Adrenal gland (tissue), 12 donors: ENCODE results near the gene LRP1-AS. TPM values are rescaled to one million over a fixed set of nuclear protein-coding genes. Genes with fewer than 3 reads are reported as not detected.
A peak's percentile ranks its signal among the peaks of the same experiment; 100 is the strongest.

Source experiments
- DNase-seq, 7 donors: peaks; one replicate each; pipeline ENCODE4 v3.0.0-alpha.2; 2019 to 2020
- H3K27ac ChIP-seq, 5 donors: fragments of 200-600 bp; sonication (generic) in 4 of 5; 1 replicate in 3 of 5; 2 replicates in 2 of 5; pipeline versions ENCODE4 v1.5.1 to v1.8.0; 2016 to 2020; ENCODE audit warnings: mild to moderate bottlenecking in 1 of 5
- H3K27me3 ChIP-seq: fragments of 200-600 bp; 2 replicates; pipeline ENCODE4 v1.8.0; 2021
- H3K36me3 ChIP-seq, 2 donors: fragments of 200-600 bp; replicated peaks in 1 of 2; 1 replicate in 1 of 2; 2 replicates in 1 of 2; pipeline versions ENCODE4 v1.5.1 to v1.8.0; 2018 to 2022
- H3K4me1 ChIP-seq, 2 donors: fragments of 200-600 bp; replicated peaks in 1 of 2; 1 replicate in 1 of 2; 2 replicates in 1 of 2; pipeline versions ENCODE4 v1.5.1 to v1.8.0; 2018 to 2021
- H3K4me3 ChIP-seq, 4 donors: fragments of 200-600 bp; sonication (generic) in 3 of 4; one replicate each; pipeline ENCODE4 v1.5.1; 2016 to 2018
- H3K9me3 ChIP-seq, 3 donors: fragments of 200-600 bp; sonication (generic) in 1 of 3; replicated peaks in 1 of 3; 1 replicate in 2 of 3; 2 replicates in 1 of 3; pipeline versions ENCODE4 v1.5.1 to v1.8.0; 2016 to 2021
- POLR2A ChIP-seq, 2 donors: fragments of 450-650 bp; IDR thresholded peaks; one replicate each; pipeline ENCODE4 v1.6.1; 2017; ENCODE audit warnings: antibody characterized with exemption in 2 of 2, mild to moderate bottlenecking in 2 of 2, moderate library complexity in 1 of 2
- WGBS, 4 donors: extraction: QIAGEN DNeasy Blood & Tissue Kit in 2 of 4; methylation state at CpG; one replicate each; pipeline versions ENCODE4 v1.1.5 to v1.1.7; 2013 to 2017; 5-methylcytosine and 5-hydroxymethylcytosine counted together
- intact Hi-C, 2 donors: fragments of 100-400 bp; cut with DNase I; formaldehyde crosslinking; loops; one replicate each; pipeline versions ENCODE4 v1.14.1 to v1.15.0; 2022 to 2023
- polyA plus RNA-seq, 3 donors: library from polyadenylated mRNA; stranded (reverse); fragments of 200-250 nt in 2 of 3; fragments of 350-450 nt in 1 of 3; fragmentation: Illumina TruSeq in 1 of 3; extraction: RNeasy Lipid Tissue Mini Kit (QIAGEN cat#74804) in 1 of 3; gene quantifications; one replicate each; pipeline ENCODE4 v1.2.3, GENCODE V29; 2013 to 2014
- total RNA-seq, 9 donors: library from RNA; depleted of rRNA in 4 of 9; stranded (reverse); fragments of >200 nt in 4 of 9; fragments of 120-200 nt in 1 of 9; fragmentation: NEBNext Ultra II Directional in 1 of 9; extraction: Animal tissue kit (Norgen Biotek cat#: 25700) in 1 of 9; gene quantifications; one replicate each; pipeline versions ENCODE4 v1.1.0 to v1.2.4, GENCODE V29; 2013 to 2023
- TF ChIP-seq, protein P1 (sequence below), 6 experiments: fragments of 450-650 bp in 4 of 6; fragments of 200-600 bp in 2 of 6; sonication (generic) in 1 of 6; IDR thresholded peaks; 1 replicate in 5 of 6; 2 replicates in 1 of 6; pipeline versions ENCODE4 v1.5.1 to v1.8.0; 2016 to 2021; ENCODE audit warnings: antibody characterized with exemption in 6 of 6, mild to moderate bottlenecking in 2 of 6, moderate library complexity in 1 of 6
- donor health status: healthy with polysubstance abuse.
- donor health status: Bipolar disorder and iron deficiency.
- donor health status: DM: yes; HTN: yes; CAD: no.
- donor health status: DM: no; HTN: no; CAD: no.
- donor health status: DM: no; HTN: no; CAD: no.
- donor health status: DM: yes; HTN: yes; CAD: no.

The LRP1-AS gene
- total and polyA plus RNA-seq, 12 donors = not detected

DNA sequence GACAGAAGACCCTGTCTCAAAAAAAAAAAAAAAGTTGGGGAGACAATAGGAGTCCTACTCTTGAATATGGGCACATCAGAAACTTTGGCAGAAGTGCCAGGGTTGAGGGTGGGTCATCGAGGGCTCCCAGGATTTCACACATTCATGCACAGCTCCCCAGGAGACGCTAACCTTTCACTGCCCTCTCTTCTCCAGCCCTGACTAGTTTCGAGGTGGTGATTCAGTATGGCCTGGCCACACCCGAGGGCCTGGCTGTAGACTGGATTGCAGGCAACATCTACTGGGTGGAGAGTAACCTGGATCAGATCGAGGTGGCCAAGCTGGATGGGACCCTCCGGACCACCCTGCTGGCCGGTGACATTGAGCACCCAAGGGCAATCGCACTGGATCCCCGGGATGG, 29.4 kb upstream of the LRP1-AS start:
- no peak for DNase-seq
- Histone ChIP-seq H3K9me3 (no peaks in the 10 kb centered on the region), H3K27me3 (no peaks in the 10 kb centered on the region), H3K4me3 (no peak overlapping the region), H3K36me3 (peaks cover 0 to 84% of the 10 kb centered on the region in 2 donors), H3K4me1 (no peaks in the 10 kb centered on the region), H3K27ac (peak overlapping the region in 1 of 5 donors; percentile 1)
- 85 to 93% (median 87%) methylated on average over 7 to 9 of the region's 9 CpGs for WGBS, 4 donors
- TF ChIP-seq POLR2A (IDR thresholded peaks at IDR 0.05) = no peak
- TF ChIP-seq, protein P1, sequence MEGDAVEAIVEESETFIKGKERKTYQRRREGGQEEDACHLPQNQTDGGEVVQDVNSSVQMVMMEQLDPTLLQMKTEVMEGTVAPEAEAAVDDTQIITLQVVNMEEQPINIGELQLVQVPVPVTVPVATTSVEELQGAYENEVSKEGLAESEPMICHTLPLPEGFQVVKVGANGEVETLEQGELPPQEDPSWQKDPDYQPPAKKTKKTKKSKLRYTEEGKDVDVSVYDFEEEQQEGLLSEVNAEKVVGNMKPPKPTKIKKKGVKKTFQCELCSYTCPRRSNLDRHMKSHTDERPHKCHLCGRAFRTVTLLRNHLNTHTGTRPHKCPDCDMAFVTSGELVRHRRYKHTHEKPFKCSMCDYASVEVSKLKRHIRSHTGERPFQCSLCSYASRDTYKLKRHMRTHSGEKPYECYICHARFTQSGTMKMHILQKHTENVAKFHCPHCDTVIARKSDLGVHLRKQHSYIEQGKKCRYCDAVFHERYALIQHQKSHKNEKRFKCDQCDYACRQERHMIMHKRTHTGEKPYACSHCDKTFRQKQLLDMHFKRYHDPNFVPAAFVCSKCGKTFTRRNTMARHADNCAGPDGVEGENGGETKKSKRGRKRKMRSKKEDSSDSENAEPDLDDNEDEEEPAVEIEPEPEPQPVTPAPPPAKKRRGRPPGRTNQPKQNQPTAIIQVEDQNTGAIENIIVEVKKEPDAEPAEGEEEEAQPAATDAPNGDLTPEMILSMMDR (IDR thresholded peaks at IDR 0.05) = no peak
- intact Hi-C loops = loop anchor here in 1 of 2 donors (5.0 kb wide), 1 partner anchor 45 kb away; no protein-coding TSS in a partner anchor

DNA sequence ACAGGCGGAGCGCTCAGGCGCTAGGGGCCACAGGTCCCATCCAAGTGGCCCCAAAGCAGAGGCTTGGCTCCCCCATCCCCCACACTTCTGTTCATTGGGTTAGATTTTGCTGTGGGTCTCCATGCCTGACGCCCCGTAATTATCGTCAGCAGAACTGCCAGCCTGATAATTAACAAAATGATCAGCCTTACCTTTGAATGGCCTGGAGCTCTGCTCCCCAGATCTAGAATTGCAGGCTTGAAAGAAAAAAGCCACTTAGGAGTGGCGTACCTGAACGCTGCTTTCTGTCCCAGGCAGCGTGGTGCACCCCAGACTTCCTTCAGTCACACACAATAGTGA, 28.7 kb upstream of the LRP1-AS start:
- TF ChIP-seq POLR2A (IDR thresholded peaks at IDR 0.05) = no peak
- TF ChIP-seq, protein P1 (IDR thresholded peaks at IDR 0.05) = peak in 1 of 6 experiments; percentile 8
- 85 to 100% (median 90%) methylated on average over 3 to 9 of the region's 9 CpGs for WGBS, 4 donors
- Histone ChIP-seq H3K36me3 (peaks cover 0 to 83% of the 10 kb centered on the region in 2 donors), H3K4me1 (no peaks in the 10 kb centered on the region), H3K27ac (peak overlapping the region in 1 of 5 donors; percentile 8), H3K27me3 (no peaks in the 10 kb centered on the region), H3K9me3 (no peaks in the 10 kb centered on the region), H3K4me3 (no peak overlapping the region)
- no peak for DNase-seq
- intact Hi-C loops = loop anchor here in 1 of 2 donors (5.0 kb wide), 1 partner anchor 44 kb away; no protein-coding TSS in a partner anchor

DNA sequence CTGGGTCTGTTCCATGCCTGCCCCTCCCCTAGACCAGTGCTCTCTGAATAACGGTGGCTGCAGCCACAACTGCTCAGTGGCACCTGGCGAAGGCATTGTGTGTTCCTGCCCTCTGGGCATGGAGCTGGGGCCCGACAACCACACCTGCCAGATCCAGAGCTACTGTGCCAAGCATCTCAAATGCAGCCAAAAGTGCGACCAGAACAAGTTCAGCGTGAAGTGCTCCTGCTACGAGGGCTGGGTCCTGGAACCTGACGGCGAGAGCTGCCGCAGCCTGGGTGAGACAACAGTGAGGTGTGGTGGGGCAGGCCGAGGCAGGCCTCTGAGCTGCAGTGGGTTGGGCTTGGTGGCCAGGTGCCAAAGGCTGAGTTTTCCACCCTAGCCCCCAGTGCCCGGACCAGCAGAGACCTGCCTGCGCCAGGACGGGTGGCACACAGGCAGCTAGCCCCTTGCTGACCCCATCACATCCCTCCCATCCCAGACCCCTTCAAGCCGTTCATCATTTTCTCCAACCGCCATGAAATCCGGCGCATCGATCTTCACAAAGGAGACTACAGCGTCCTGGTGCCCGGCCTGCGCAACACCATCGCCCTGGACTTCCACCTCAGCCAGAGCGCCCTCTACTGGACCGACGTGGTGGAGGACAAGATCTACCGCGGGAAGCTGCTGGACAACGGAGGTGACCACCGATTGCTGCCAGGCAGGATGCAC, 28.2 kb upstream of the LRP1-AS start:
- no peaks in the 10 kb centered on the region for H3K4me1 ChIP-seq
- WGBS, 4 donors = 59 to 72% (median 62%) methylated on average over 16 to 29 of the region's 29 CpGs
- DNase-seq = peak; percentile 67 to 90 (median 82)
- no peak overlapping the region for H3K4me3 ChIP-seq
- no peaks in the 10 kb centered on the region for H3K27me3 ChIP-seq
- peaks cover 0 to 82% of the 10 kb centered on the region in 2 donors for H3K36me3 ChIP-seq
- no peak for TF ChIP-seq POLR2A (IDR thresholded peaks at IDR 0.05)
- TF ChIP-seq, protein P1 (IDR thresholded peaks at IDR 0.05) = peak; percentile 55 to 79 (median 70)
- peak overlapping the region in 2 of 5 donors; percentile 8 to 21 for H3K27ac ChIP-seq
- intact Hi-C loops = loop anchor here in 1 of 2 donors (5.0 kb wide), 1 partner anchor 43 kb away; no protein-coding TSS in a partner anchor
- no peaks in the 10 kb centered on the region for H3K9me3 ChIP-seq

DNA sequence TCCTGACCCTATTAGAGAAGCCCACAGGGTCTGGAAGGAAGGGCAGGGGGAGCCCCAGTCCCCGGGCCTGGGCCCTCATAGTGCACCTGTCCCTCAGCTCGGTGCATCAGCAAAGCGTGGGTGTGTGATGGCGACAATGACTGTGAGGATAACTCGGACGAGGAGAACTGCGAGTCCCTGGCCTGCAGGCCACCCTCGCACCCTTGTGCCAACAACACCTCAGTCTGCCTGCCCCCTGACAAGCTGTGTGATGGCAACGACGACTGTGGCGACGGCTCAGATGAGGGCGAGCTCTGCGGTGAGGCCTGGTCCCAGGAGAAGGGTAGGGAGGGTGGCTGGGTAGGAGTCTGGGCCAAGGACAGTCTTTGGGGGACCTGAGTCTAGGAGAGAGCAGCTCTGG, 26.3 kb upstream of the LRP1-AS start:
- intact Hi-C loops = no loop called here

More for the DNA sequence above, 26.3 kb upstream of the LRP1-AS start:
- no peaks in the 10 kb centered on the region for H3K4me1 ChIP-seq
- WGBS, 4 donors = 84 to 92% (median 87%) methylated on average over 9 to 14 of the region's 14 CpGs
- H3K36me3 ChIP-seq = peaks cover 0 to 82% of the 10 kb centered on the region in 2 donors
- H3K4me3 ChIP-seq = no peak overlapping the region
- H3K27me3 ChIP-seq = no peaks in the 10 kb centered on the region
- no peaks in the 10 kb centered on the region for H3K9me3 ChIP-seq
- no peak for DNase-seq
- no peak overlapping the region for H3K27ac ChIP-seq
- TF ChIP-seq, protein P1 (IDR thresholded peaks at IDR 0.05) = no peak
- TF ChIP-seq POLR2A (IDR thresholded peaks at IDR 0.05) = no peak
